ENCODE data around the gene ZNF217. TPM values are rescaled to one million over a fixed set of nuclear protein-coding genes. Genes with fewer than 3 reads are reported as not detected.
A peak's percentile ranks its signal among the peaks of the same experiment; 100 is the strongest.

The ZNF217 gene
- total and polyA plus RNA-seq, 9 of the 15 experiments (the other 6 are each of a cell fraction or from before 2014, with no cell fraction given): 3.0 to 41.8 (median 16.8) TPM

DNA sequence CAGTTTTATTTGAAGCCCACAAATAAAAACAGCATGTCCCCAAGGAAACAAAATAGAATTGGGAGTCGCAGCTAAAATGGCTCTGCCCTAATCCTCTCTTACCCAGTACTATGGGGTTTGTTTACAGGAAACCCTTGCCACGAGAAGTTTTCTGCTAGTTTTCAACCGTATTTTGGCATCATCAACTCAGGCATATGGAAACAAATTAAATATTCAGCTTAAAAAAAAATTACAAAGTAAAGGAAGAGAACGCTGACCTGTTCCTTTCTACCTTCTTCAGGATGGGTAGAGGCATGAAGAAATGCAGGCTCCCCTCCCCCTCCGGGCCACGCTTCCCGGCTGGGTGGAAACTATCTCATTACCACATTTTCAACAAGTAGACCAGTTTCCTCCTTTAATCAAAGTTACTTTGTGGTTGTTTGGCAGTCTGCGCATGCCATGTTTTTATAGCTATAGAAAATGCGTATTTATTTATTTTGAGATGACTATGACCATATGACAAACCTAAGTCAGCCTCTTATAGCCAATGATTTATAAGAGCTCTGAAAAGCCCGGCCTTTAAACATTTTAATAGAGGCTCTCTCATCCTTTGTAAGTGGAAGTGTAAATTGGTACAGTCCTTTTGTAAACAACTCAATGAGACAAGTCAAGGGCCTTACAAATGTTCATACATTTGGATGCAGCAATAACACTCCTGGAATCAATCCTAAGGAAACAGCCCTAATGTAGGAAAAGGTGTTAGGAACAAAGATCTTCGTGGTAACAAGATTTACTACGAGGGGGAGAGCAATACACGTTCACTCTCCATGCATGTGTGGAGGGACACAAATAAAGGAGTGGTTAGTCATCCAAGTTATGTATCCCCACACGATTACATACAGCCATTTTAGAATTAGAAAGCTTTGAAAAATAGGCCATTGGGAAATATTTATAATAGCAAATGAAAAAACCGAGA is 16.1 kb upstream of the ZNF217 start (continued):
- TF ChIP-seq CEBPZ (IDR thresholded peaks at IDR 0.05; ENCODE audit: borderline replicate concordance, low read depth, low read length) (no peak), ARID2 (IDR thresholded peaks at IDR 0.05) (no peak), ZNF316 (IDR thresholded peaks at IDR 0.05) (peak; percentile 41), PPARD (CRISPR knock-in tag; IDR thresholded peaks at IDR 0.05) (no peak), NEUROD1 (IDR thresholded peaks at IDR 0.05; ENCODE audit: borderline replicate concordance, low read depth, low read length, partially characterized antibody) (no peak), RNF2 (IDR thresholded peaks at IDR 0.05) (no peak; the same call in 1 of the 2 replicates), DDX20 (tag; IDR thresholded peaks at IDR 0.05; ENCODE audit: low read depth) (no peak), GTF2E2 (tag; IDR thresholded peaks at IDR 0.05) (0 out of 2 replicates have a peak, but pooled peaks have one; percentile 13), SREBF1 (IDR thresholded peaks at IDR 0.05; ENCODE audit: borderline replicate concordance, low read depth, low read length) (no peak), KAT8 (IDR thresholded peaks at IDR 0.05; ENCODE audit: low read depth) (no peak), ZNF347 (CRISPR knock-in tag; IDR thresholded peaks at IDR 0.05; ENCODE audit: low read depth) (no peak), ARNT (IDR thresholded peaks at IDR 0.05) (0 out of 4 replicates have a peak, but pooled peaks of 1 of the 2 experiments have one; percentile 30), KLF16 (IDR thresholded peaks at IDR 0.05) (no peak), ZNF398 (CRISPR knock-in tag; IDR thresholded peaks at IDR 0.05) (no peak), EP400 (IDR thresholded peaks at IDR 0.05) (peak; percentile 70), RCOR1 (IDR thresholded peaks at IDR 0.05; ENCODE audit: borderline replicate concordance in 1 of 2, low read depth in 2 of 2, low read length in 2 of 2) (0 out of 4 replicates have a peak, but pooled peaks of 1 of the 2 experiments have one; percentile 1), ADNP (tag; IDR thresholded peaks at IDR 0.05) (peak; percentile 25; the same call in 1 of the 2 replicates), JUND (IDR thresholded peaks at IDR 0.05; ENCODE audit: borderline replicate concordance, low read depth, low read length) (no peak), JUND (tag; IDR thresholded peaks at IDR 0.05; ENCODE audit: borderline replicate concordance, low read depth, low read length) (0 out of 3 replicates have a peak, but pooled peaks have one; percentile 26), ETV1 (tag; conservative IDR thresholded peaks at IDR 0.05; ENCODE audit: low read depth) (no peak), RBM22 (IDR thresholded peaks at IDR 0.05; ENCODE audit: low read depth, low read length, poor library complexity, severe bottlenecking) (no peak), SP2 (IDR thresholded peaks at IDR 0.05; ENCODE audit: extremely low read depth, low read depth, low read length, poor library complexity, severe bottlenecking) (no peak), FOXK2 (conservative IDR thresholded peaks at IDR 0.05 in 1 of 2, IDR thresholded peaks at IDR 0.05 in 1 of 2; ENCODE audit: low read depth in 2 of 2) (peak; percentile 65 to 84; a peak in 2 of 4 replicates)
